Psoas muscle (tissue), 8 donors: ENCODE data around the gene UBE2N. TPM values are rescaled to one million over a fixed set of nuclear protein-coding genes. Genes with fewer than 3 reads are reported as not detected.

ENCODE experiments used
- ATAC-seq, 4 donors: fragments of 200-7000 bp; cut with Tn5 transposase; one replicate each; pipeline ENCODE4 v1.9.1; 2020; ENCODE audit warnings: moderate library complexity in 3 of 4, mild to moderate bottlenecking in 2 of 4
- DNase-seq, 2 donors: peaks; one replicate each; pipeline ENCODE4 v3.0.0-alpha.2; 2020
- H3K27ac ChIP-seq: fragments of 200-600 bp; one replicate; pipeline ENCODE4 v1.8.0; 2022
- H3K27me3 ChIP-seq, 3 donors: fragments of 200-600 bp in 1 of 3; one replicate each; pipeline versions ENCODE4 v1.6.1 to v1.8.0; 2013 to 2022; ENCODE audit warnings: low read length in 2 of 3, mild to moderate bottlenecking in 2 of 3, moderate library complexity in 1 of 3; ENCODE audit not compliant: insufficient read depth in 3 of 3
- H3K36me3 ChIP-seq, 2 donors: fragments of 200-600 bp in 1 of 2; one replicate each; pipeline versions ENCODE4 v1.6.1 to v1.8.0; 2013 to 2022; ENCODE audit warnings: low read depth in 1 of 2, mild to moderate bottlenecking in 1 of 2, moderate library complexity in 1 of 2; ENCODE audit not compliant: insufficient read depth in 1 of 2
- H3K4me1 ChIP-seq: fragments of 200-600 bp; one replicate; pipeline ENCODE4 v1.8.0; 2022
- H3K4me3 ChIP-seq: fragments of 200-600 bp; one replicate; pipeline ENCODE4 v1.8.0; 2022; ENCODE audit warnings: mild to moderate bottlenecking
- H3K9me3 ChIP-seq: fragments of 200-600 bp; one replicate; pipeline ENCODE4 v1.8.0; 2022
- WGBS, 3 donors: extraction: QIAGEN DNeasy Blood & Tissue Kit; methylation state at CpG; one replicate each; pipeline versions ENCODE4 v1.1.6 to v1.1.7; 2013; 5-methylcytosine and 5-hydroxymethylcytosine counted together
- intact Hi-C, 2 donors: fragments of 100-400 bp; cut with DNase I; formaldehyde crosslinking; loops; one replicate each; pipeline versions ENCODE4 v1.11.0 to v1.14.2; 2022
- polyA plus RNA-seq, 3 donors: library from polyadenylated mRNA; stranded (reverse); fragments of 200-250 nt; gene quantifications; one replicate each; pipeline ENCODE4 v1.2.3, GENCODE V29; 2013
- total RNA-seq, 4 donors: library from RNA; stranded (reverse); fragmentation: NEBNext Ultra II Directional in 2 of 4; extraction: Animal tissue kit (Norgen Biotek cat#: 25700) in 2 of 4; gene quantifications; one replicate each; pipeline versions ENCODE4 v1.2.1 to v1.2.4, GENCODE V29; 2021 to 2023
- TF ChIP-seq, protein P1 (sequence below): fragments of 200-600 bp; IDR thresholded peaks from one replicate; pipeline ENCODE4 v1.8.0; 2022; ENCODE audit warnings: antibody characterized with exemption
- donor health status: healthy with polysubstance abuse.
- donor health status: DM: no; HTN: no; CAD: no; lungs with moderate emphysema.
- donor health status: Bipolar disorder and iron deficiency.
- donor health status: healthy.
- donor health status: DM: yes; HTN: yes; CAD: no.
- donor health status: DM: no; HTN: no; CAD: no.
- donor health status: DM: no; HTN: no; CAD: no.
- donor health status: DM: yes; HTN: yes; CAD: no.

UBE2N gene
- total and polyA plus RNA-seq, 7 donors: 52.8 to 104 (median 81.6) TPM

DNA sequence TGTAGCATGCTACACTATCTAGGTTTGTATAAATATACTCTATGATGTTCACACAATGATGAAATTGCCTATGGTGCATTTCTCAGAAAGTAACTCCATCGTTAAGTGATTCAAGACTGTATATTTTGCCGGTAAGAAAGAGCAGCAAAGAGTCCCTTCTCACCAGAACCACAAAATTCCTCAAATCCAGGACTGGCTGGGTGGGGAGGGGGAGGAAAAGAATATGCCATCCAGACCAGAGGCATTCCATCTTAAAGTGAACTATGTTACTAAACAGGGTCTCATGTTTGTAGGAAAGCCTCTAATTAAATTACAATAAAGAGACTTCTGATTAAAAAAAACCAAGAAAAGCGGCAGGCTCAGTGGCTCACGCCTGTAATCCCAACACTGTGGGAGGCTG is 11.5 kb downstream of the UBE2N start:
- DNase-seq: no peak
- intact Hi-C loops: no loop called here
- no peak for ATAC-seq
- peaks cover 79% of the 10 kb centered on the region for H3K4me1 ChIP-seq
- H3K4me3 ChIP-seq: no peak overlapping the region
- H3K27me3 ChIP-seq: no peaks in the 10 kb centered on the region
- H3K27ac ChIP-seq: peak overlapping the region; percentile 77
- H3K9me3 ChIP-seq: no peaks in the 10 kb centered on the region
- 76 to 89% (median 77%) methylated on average over 4 of the region's 4 CpGs for WGBS, 3 donors
- no peaks in the 10 kb centered on the region for H3K36me3 ChIP-seq
- TF ChIP-seq, protein P1, sequence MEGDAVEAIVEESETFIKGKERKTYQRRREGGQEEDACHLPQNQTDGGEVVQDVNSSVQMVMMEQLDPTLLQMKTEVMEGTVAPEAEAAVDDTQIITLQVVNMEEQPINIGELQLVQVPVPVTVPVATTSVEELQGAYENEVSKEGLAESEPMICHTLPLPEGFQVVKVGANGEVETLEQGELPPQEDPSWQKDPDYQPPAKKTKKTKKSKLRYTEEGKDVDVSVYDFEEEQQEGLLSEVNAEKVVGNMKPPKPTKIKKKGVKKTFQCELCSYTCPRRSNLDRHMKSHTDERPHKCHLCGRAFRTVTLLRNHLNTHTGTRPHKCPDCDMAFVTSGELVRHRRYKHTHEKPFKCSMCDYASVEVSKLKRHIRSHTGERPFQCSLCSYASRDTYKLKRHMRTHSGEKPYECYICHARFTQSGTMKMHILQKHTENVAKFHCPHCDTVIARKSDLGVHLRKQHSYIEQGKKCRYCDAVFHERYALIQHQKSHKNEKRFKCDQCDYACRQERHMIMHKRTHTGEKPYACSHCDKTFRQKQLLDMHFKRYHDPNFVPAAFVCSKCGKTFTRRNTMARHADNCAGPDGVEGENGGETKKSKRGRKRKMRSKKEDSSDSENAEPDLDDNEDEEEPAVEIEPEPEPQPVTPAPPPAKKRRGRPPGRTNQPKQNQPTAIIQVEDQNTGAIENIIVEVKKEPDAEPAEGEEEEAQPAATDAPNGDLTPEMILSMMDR: no peak

DNA sequence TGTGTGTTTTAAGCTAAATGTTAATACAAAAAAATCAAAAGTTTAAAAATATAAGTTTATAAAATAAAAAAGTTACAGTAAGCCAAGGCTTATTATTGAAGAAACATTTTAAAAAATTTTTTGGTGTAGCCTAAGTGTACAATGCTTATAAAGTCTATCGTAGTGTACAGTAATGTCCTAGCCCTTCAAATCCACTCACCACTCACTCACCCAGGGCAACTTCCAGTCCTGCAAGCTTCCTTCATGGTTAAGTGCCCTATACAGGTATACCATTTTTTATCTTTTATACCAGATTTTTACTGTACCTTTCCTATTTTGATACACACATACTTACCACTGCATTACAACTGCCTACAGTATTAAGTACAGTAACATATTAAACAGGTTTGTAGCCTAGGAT is 11.9 kb downstream of the UBE2N start:
- intact Hi-C loops: loop anchor here in 1 of 2 donors (10.0 kb wide), 1 partner anchor 645 kb away; no protein-coding TSS in a partner anchor
- Histone ChIP-seq H3K4me3 (no peak overlapping the region), H3K9me3 (no peaks in the 10 kb centered on the region), H3K36me3 (no peaks in the 10 kb centered on the region), H3K27ac (peak overlapping the region; percentile 77), H3K4me1 (peaks cover 83% of the 10 kb centered on the region), H3K27me3 (no peaks in the 10 kb centered on the region)
- 63 to 85% (median 75%) methylated on average over 1 of the region's 1 CpG for WGBS, 3 donors
- TF ChIP-seq, protein P1: no peak
- ATAC-seq: no peak
- DNase-seq: no peak

DNA sequence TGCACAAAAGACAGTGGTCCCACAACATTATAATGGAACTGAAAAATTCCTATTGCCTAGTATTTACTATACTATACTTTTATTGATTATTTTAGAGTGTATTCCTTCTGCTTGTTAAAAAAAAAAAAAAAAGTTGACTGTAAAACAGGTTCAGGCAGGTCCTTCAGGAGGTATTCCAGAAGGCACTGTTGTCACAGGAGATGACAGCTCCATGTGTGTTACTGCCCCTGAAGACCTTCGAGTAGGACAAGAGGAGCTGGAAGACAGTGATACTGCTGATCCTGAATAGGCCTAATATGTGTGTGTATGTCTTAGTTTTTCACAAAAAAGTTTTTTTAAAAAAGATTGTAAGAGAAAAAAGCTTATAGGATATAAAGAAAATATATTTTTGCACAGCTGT is 12.3 kb downstream of the UBE2N start:
- WGBS, 3 donors: 21 to 37% (median 23%) methylated on average over 1 of the region's 1 CpG
- Histone ChIP-seq H3K4me3 (no peak overlapping the region), H3K36me3 (no peaks in the 10 kb centered on the region), H3K9me3 (no peaks in the 10 kb centered on the region), H3K27me3 (no peaks in the 10 kb centered on the region), H3K27ac (peak overlapping the region; percentile 77), H3K4me1 (peaks cover 87% of the 10 kb centered on the region)
- ATAC-seq (peak in 1 of 4 donors; percentile 40), DNase-seq (no peak)
- TF ChIP-seq, protein P1: no peak
- intact Hi-C loops: loop anchor here in 1 of 2 donors (10.0 kb wide), 1 partner anchor 645 kb away; no protein-coding TSS in a partner anchor

- Histone ChIP-seq H3K4me1 (peaks cover 89% of the 10 kb centered on the region), H3K27me3 (no peaks in the 10 kb centered on the region), H3K36me3 (no peaks in the 10 kb centered on the region), H3K27ac (peak overlapping the region; percentile 77), H3K4me3 (peak overlapping the region; percentile 5), H3K9me3 (no peaks in the 10 kb centered on the region)
- intact Hi-C loops: loop anchor here in 1 of 2 donors (10.0 kb wide), 1 partner anchor 643 kb away; no protein-coding TSS in a partner anchor
- ATAC-seq (peak; percentile 32 to 60 (median 44)), DNase-seq (no peak)
- TF ChIP-seq, protein P1: no peak
- WGBS, 3 donors: 47 to 73% (median 50%) methylated on average over 5 of the region's 5 CpGs
Observed at GRCh38 chr12:93427779-93428564, 13.8 kb downstream of the UBE2N start.
